HepG2 (cell line): Measurements from ENCODE around the gene PFN1. TPM values are rescaled to one million over a fixed set of nuclear protein-coding genes. Genes with fewer than 3 reads are reported as not detected.
A peak's percentile ranks its signal among the peaks of the same experiment; 100 is the strongest.

ENCODE experiments used
- AGO1 ChIP-seq: fragments of 200-400 bp; formaldehyde crosslinking; IDR thresholded peaks from 2 replicates; pipeline ENCODE4 v1.6.1; 2017; ENCODE audit warnings: mild to moderate bottlenecking, low read depth, low read length, moderate library complexity; ENCODE audit not compliant: poor library complexity, severe bottlenecking
- AKNA ChIP-seq: sonication (generic); formaldehyde crosslinking; IDR thresholded peaks from 2 replicates; pipeline ENCODE4 v1.4.0; 2020; ENCODE audit warnings: missing genetic modification reagents, borderline replicate concordance
- FOXA3 ChIP-seq: IDR thresholded peaks from 2 replicates; pipeline ENCODE4 v1.6.1; 2016; ENCODE audit warnings: missing genetic modification reagents, missing compliant biosample characterization
- KMT2A ChIP-seq: sonication (generic); formaldehyde crosslinking; IDR thresholded peaks from 2 replicates; pipeline ENCODE4 v1.4.0; 2020; ENCODE audit warnings: missing genetic modification reagents
- NCOA2 ChIP-seq: sonication (generic); formaldehyde crosslinking; IDR thresholded peaks from 2 replicates; pipeline ENCODE4 v1.8.0; 2022; ENCODE audit warnings: inconsistent platforms
- NFE2 ChIP-seq: sonication (generic); formaldehyde crosslinking; IDR thresholded peaks from 2 replicates; pipeline ENCODE4 v1.4.0; 2020; ENCODE audit warnings: missing genetic modification reagents
- PHF8 ChIP-seq: sonication (generic); formaldehyde crosslinking; IDR thresholded peaks from 2 replicates; pipeline ENCODE4 v1.5.0; 2020; ENCODE audit warnings: missing genetic modification reagents
- RARG ChIP-seq: sonication (generic); formaldehyde crosslinking; IDR thresholded peaks from 2 replicates; pipeline ENCODE4 v1.4.0; 2020; ENCODE audit warnings: low read depth, mild to moderate bottlenecking, missing genetic modification reagents
- SNAPC4 ChIP-seq: sonication (generic); formaldehyde crosslinking; IDR thresholded peaks from 2 replicates; pipeline ENCODE4 v1.4.0; 2020; ENCODE audit warnings: mild to moderate bottlenecking, missing genetic modification reagents
- SP1 ChIP-seq, 2 experiments: fragments of 450-650 bp in 1 of 2; sonication (generic) in 1 of 2; formaldehyde crosslinking in 1 of 2; IDR thresholded peaks; 2 replicates each; pipeline versions ENCODE4 v1.4.0 to v1.6.1; 2016 to 2020; ENCODE audit warnings: missing genetic modification reagents in 1 of 2
- TFAP4 ChIP-seq: sonication (generic); IDR thresholded peaks from 2 replicates; pipeline ENCODE4 v1.6.1; 2016; ENCODE audit warnings: low read depth, borderline replicate concordance
- ZNF460 ChIP-seq: sonication (generic); formaldehyde crosslinking; IDR thresholded peaks from 2 replicates; pipeline ENCODE4 v1.5.1; 2020; ENCODE audit warnings: missing genetic modification reagents, mild to moderate bottlenecking, borderline replicate concordance
- ZNF616 ChIP-seq: sonication (generic); formaldehyde crosslinking; IDR thresholded peaks from 2 replicates; pipeline ENCODE4 v1.5.0; 2020; ENCODE audit warnings: low read depth, mild to moderate bottlenecking, missing genetic modification reagents
- ZNF773 ChIP-seq: sonication (generic); formaldehyde crosslinking; IDR thresholded peaks from 2 replicates; pipeline ENCODE4 v1.4.0; 2020; ENCODE audit warnings: missing genetic modification reagents, borderline replicate concordance
- ZNF781 ChIP-seq: sonication (generic); formaldehyde crosslinking; IDR thresholded peaks from 2 replicates; pipeline ENCODE4 v1.5.1; 2020; ENCODE audit warnings: borderline replicate concordance, mild to moderate bottlenecking, missing genetic modification reagents; ENCODE audit errors: not compliant biosample characterization
- polyA plus RNA-seq, 8 experiments: library from polyadenylated mRNA; depleted of rRNA in 3 of 8; stranded (reverse) in 7 of 8; unstranded in 1 of 8; fragments of >200 nt; fragmentation: Illumina TruSeq in 4 of 8; extraction: Trizol in 4 of 8; gene quantifications; 2 replicates each; pipeline versions ENCODE4 v1.2.1 to v1.2.3, GENCODE V29; 2011 to 2016; ENCODE audit warnings: low read depth in 4 of 8, missing spikeins in 1 of 8, mixed read lengths in 1 of 8; ENCODE audit not compliant: insufficient read depth in 1 of 8
- total RNA-seq, 5 experiments: library from RNA; depleted of rRNA; stranded (reverse); fragments of >200 nt; fragmentation: Illumina TruSeq; extraction: Trizol; gene quantifications; 2 replicates each; pipeline ENCODE4 v1.2.3, GENCODE V29; 2016; ENCODE audit warnings: low read depth in 1 of 5
- TF ChIP-seq, protein P1 (sequence below): sonication (generic); formaldehyde crosslinking; IDR thresholded peaks from 2 replicates; pipeline ENCODE4 v1.8.0; 2022; ENCODE audit warnings: mild to moderate bottlenecking, missing genetic modification reagents

Gene PFN1
- total and polyA plus RNA-seq, 2 of the 13 experiments (the other 11 are each of a cell fraction or from before 2014, with no cell fraction given), result 494 to 613 TPM

DNA sequence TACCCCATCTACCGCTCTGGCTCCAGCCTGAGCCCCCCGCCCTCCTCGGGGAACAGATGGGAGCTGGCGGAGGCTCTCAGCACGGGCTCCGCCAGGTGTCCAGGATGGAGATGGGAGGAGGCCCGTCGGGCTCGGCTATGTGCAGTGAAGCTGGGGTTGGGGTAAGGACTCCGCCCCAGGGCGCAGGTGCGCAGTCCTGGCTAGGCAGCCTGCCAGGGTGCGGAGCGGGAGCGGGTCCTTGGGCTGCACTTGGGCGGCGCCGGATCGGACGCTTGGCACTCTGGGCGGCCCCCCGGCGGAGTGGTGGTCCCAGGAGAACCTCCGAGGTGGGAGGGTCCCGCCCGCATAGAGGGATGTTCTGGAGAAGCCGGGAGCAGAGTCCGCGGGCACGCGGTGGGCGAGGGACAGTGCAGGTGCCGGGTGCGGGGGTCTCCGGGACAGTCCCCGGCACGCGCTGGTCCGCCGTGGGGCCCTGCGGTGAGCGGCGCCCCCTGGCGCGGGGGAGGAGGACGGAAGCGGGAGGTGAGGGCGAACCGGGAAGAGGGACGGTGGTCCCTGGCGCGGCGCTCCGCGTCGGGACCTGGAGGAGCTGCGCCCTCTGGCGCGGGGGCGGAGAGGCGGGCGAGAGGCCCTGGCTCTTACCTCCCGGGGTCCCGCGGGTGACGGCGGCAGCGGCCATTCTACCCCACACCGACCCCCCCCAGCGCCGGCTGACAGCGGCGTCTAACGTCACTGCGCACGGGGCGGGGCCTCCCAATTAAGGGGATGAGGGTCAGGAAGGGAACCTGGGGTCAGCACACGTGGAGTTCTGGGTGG is 38.8 kb upstream of the PFN1 start, which contains the start of gene CAMTA2 (continued):
- TF ChIP-seq NFE2 (no peak), RARG (CRISPR knock-in tag) (no peak), FOXA3 (CRISPR knock-in tag) (no peak; the same call in none of the 2 replicates), ZNF616 (no peak; the same call in 1 of the 2 replicates), SP1 (IDR thresholded peaks at IDR 0.05) (no peak), SP1 (CRISPR knock-in tag; IDR thresholded peaks at IDR 0.05) (no peak; the same call in none of the 2 replicates), NCOA2 (CRISPR knock-in tag) (no peak), KMT2A (CRISPR knock-in tag) (peak; percentile 67; the same call in 1 of the 2 replicates), TFAP4 (peak; percentile 35; the same call in 1 of the 2 replicates), ZNF460 (CRISPR knock-in tag) (peak; percentile 64), SNAPC4 (CRISPR knock-in tag) (no peak), AGO1 (no peak), ZNF781 (no peak), AKNA (CRISPR knock-in tag) (no peak), PHF8 (peak; percentile 69; the same call in 1 of the 2 replicates), ZNF773 (CRISPR knock-in tag) (no peak; the same call in 1 of the 2 replicates)
- TF ChIP-seq, protein P1, sequence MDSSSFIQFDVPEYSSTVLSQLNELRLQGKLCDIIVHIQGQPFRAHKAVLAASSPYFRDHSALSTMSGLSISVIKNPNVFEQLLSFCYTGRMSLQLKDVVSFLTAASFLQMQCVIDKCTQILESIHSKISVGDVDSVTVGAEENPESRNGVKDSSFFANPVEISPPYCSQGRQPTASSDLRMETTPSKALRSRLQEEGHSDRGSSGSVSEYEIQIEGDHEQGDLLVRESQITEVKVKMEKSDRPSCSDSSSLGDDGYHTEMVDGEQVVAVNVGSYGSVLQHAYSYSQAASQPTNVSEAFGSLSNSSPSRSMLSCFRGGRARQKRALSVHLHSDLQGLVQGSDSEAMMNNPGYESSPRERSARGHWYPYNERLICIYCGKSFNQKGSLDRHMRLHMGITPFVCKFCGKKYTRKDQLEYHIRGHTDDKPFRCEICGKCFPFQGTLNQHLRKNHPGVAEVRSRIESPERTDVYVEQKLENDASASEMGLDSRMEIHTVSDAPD (CRISPR knock-in tag), result no peak
